Measurements from ENCODE around the gene EFEMP2.

Gene EFEMP2

GRCh38 chr11:65868907-65869306 is 3.7 kb downstream of the EFEMP2 start (continued):
- TF ChIP-seq PATZ1 (CRISPR knock-in tag; IDR thresholded peaks at IDR 0.05; ENCODE audit: borderline replicate concordance): no peak
- TF ChIP-seq POU6F1 (CRISPR knock-in tag; IDR thresholded peaks at IDR 0.05; ENCODE audit: borderline replicate concordance, low read depth): no peak
- TF ChIP-seq ZNF565 (CRISPR knock-in tag; conservative IDR thresholded peaks at IDR 0.05; ENCODE audit: low read depth): no peak
- TF ChIP-seq RARB (CRISPR knock-in tag; IDR thresholded peaks at IDR 0.05): no peak
- no peak for TF ChIP-seq ZFP3 (CRISPR knock-in tag; IDR thresholded peaks at IDR 0.05)
- no peak for TF ChIP-seq GLIS3 (CRISPR knock-in tag; IDR thresholded peaks at IDR 0.05)
- TF ChIP-seq, protein P1, sequence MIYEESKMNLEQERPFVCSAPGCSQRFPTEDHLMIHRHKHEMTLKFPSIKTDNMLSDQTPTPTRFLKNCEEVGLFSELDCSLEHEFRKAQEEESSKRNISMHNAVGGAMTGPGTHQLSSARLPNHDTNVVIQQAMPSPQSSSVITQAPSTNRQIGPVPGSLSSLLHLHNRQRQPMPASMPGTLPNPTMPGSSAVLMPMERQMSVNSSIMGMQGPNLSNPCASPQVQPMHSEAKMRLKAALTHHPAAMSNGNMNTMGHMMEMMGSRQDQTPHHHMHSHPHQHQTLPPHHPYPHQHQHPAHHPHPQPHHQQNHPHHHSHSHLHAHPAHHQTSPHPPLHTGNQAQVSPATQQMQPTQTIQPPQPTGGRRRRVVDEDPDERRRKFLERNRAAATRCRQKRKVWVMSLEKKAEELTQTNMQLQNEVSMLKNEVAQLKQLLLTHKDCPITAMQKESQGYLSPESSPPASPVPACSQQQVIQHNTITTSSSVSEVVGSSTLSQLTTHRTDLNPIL (CRISPR knock-in tag; IDR thresholded peaks at IDR 0.05; ENCODE audit: low read depth): no peak
- TF ChIP-seq CSDC2 (CRISPR knock-in tag; IDR thresholded peaks at IDR 0.05): no peak

DNA sequence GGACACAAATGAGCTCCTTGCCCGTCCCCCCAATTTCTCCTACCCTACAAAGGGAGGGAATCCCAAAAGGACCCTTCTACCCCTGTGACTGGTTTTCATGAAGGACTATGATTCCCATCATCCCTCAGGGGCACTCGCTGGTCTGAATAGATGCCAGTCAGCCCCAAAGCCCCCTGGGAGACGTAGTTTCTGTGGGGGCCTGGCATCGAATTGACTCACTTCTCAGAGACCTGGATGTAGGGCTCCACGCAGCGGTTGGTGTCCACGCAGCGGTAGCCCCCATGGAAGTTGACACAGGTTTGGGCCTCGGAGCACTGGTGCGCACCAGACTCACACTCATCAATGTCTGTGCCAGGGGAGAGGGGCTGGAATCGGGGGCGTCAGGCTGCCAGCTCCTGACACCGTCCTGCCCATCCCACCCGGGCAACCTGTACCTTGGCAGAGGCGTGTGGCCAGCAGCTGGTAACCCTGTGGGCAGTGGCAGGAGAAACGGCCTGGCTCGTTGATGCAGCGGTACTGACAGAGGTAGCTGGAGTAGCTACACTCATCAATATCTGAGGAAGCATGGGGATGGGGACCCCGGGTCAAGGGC is 4.4 kb downstream of the EFEMP2 start:
- TF ChIP-seq ZFP3 (CRISPR knock-in tag; IDR thresholded peaks at IDR 0.05): no peak
- no peak for TF ChIP-seq ZNF8 (CRISPR knock-in tag; IDR thresholded peaks at IDR 0.05)
- no peak for TF ChIP-seq OSR1 (CRISPR knock-in tag; IDR thresholded peaks at IDR 0.05)
- TF ChIP-seq TOX (CRISPR knock-in tag; IDR thresholded peaks at IDR 0.05; ENCODE audit: borderline replicate concordance): no peak
- TF ChIP-seq PATZ1 (CRISPR knock-in tag; IDR thresholded peaks at IDR 0.05; ENCODE audit: borderline replicate concordance): no peak
- TF ChIP-seq ISL1 (CRISPR knock-in tag; IDR thresholded peaks at IDR 0.05): no peak
- TF ChIP-seq ZFP30 (CRISPR knock-in tag; IDR thresholded peaks at IDR 0.05): no peak
- TF ChIP-seq ZNF565 (CRISPR knock-in tag; conservative IDR thresholded peaks at IDR 0.05; ENCODE audit: low read depth): no peak
- no peak for TF ChIP-seq ZC3H10 (CRISPR knock-in tag; IDR thresholded peaks at IDR 0.05)
- no peak for TF ChIP-seq ARNTL (CRISPR knock-in tag; IDR thresholded peaks at IDR 0.05; ENCODE audit: borderline replicate concordance, low read depth)
- TF ChIP-seq PPARA (CRISPR knock-in tag; IDR thresholded peaks at IDR 0.05; ENCODE audit: borderline replicate concordance): no peak
- TF ChIP-seq, protein P1 (CRISPR knock-in tag; IDR thresholded peaks at IDR 0.05; ENCODE audit: low read depth): no peak
- TF ChIP-seq RARB (CRISPR knock-in tag; IDR thresholded peaks at IDR 0.05): no peak
- ATAC-seq: no peak

DNA sequence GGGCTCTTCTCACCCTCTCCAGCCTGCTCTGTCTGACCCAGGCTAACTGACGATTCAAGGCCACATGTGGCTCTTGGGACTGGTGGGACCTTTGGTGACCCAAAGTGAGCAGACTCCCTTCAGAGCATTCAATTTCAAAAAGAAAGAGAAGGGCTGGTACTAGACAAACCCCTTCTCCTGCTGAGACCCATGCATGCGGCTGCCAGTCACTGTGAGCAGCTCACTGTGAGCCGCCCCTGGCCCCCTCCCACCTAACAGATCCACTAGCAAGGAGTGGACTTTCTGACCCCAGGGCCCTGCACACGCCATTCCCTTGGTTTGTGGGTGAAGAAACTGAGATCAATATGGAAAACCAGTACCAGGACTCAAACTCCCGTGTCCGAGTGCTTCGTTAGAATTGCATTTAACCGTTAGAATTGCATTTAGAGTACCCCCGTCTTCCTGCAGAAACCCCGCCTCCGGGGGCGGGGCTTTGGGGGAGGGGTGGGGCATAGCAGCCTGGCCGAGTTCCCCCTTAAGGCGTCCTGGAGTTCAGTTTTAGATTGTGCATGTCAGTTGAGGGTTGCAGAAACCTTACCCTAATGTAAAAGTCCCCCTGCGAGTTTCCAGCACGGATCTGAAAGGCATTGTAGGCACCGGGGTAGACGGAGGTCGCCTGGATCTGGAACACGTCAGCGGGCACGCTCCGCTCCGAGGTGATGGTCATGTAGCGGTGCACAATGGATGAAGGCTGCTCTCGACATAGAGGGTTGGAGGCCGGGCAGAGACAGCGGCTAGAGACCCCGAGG is 5.1 kb downstream of the EFEMP2 start:
- TF ChIP-seq TCF4 (CRISPR knock-in tag; IDR thresholded peaks at IDR 0.05; ENCODE audit: borderline replicate concordance) (no peak), ESRRG (CRISPR knock-in tag; IDR thresholded peaks at IDR 0.05) (no peak)
- ATAC-seq: no peak
